Measurements from ENCODE around the gene RYR2.

GRCh38 chr1:237556911-237557310 lies 514.9 kb downstream of the RYR2 start:
- TF ChIP-seq POLR2A (IDR thresholded peaks at IDR 0.05) (no peak), CTCF (IDR thresholded peaks at IDR 0.05) (no peak)

Measured in tibial nerve (tissue), 3 donors.